ENCODE results near the gene KCNN1. TPM values are rescaled to one million over a fixed set of nuclear protein-coding genes. Genes with fewer than 3 reads are reported as not detected.

Gene KCNN1
- total and polyA plus RNA-seq, 2 of the 13 experiments (the other 11 are each of a cell fraction or from before 2014, with no cell fraction given), result 0.04 TPM; not detected in 1

DNA sequence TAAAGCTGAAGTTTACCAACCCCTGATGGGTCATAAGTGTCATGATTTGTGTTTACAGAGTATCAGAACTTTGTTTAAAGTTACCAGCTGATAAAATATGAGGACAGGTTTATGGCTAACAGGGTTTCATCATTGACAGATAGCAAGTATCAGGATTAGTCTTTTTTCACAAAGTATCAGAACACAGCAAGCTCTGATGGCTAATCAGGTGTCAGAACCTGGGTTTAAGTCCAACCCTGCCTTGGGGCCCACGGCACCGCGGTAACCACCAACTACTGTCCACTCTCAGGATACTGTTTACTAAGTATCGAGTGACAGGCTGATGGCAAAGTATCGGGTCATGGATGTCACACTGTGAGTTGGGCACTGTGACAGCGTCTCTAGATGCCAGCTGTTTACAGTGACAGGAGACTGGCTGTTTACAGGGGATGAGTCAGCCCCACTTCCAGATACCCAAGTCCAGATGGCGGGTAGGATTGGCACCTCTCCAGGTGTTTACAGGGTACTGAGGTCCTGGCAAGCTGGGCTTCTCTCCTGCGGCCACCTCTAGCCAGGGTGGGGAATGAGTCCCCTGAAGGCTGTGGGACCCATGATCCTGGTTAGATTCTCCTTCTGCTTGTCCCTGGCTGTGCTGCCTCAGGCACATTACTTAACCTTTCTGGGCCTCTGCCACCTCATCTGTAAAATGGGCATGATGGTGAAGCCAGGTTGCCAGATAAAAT lies 62.9 kb downstream of the KCNN1 start (continued):
- TF ChIP-seq ZNF441 (CRISPR knock-in tag; IDR thresholded peaks at IDR 0.05; ENCODE audit: borderline replicate concordance), result no peak
- TF ChIP-seq, protein P1, sequence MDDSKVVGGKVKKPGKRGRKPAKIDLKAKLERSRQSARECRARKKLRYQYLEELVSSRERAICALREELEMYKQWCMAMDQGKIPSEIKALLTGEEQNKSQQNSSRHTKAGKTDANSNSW (CRISPR knock-in tag; IDR thresholded peaks at IDR 0.05; ENCODE audit: borderline replicate concordance), result no peak
- no peak for TF ChIP-seq ZNF337 (CRISPR knock-in tag; IDR thresholded peaks at IDR 0.05; ENCODE audit: borderline replicate concordance, low read depth)
- TF ChIP-seq CENPT (CRISPR knock-in tag; IDR thresholded peaks at IDR 0.05; ENCODE audit: low read depth), result no peak
- no peak for TF ChIP-seq ZKSCAN5 (CRISPR knock-in tag; IDR thresholded peaks at IDR 0.05)
- no peak for TF ChIP-seq ZNF264 (CRISPR knock-in tag; IDR thresholded peaks at IDR 0.05)
- TF ChIP-seq ZBTB42 (CRISPR knock-in tag; IDR thresholded peaks at IDR 0.05), result no peak
- TF ChIP-seq ZNF7 (CRISPR knock-in tag; IDR thresholded peaks at IDR 0.05), result no peak
- TF ChIP-seq ZNF839 (CRISPR knock-in tag; IDR thresholded peaks at IDR 0.05; ENCODE audit: borderline replicate concordance), result no peak
- no peak for TF ChIP-seq ZNF432 (CRISPR knock-in tag; IDR thresholded peaks at IDR 0.05; ENCODE audit: borderline replicate concordance)
- peak; percentile 96 for TF ChIP-seq SIX1 (CRISPR knock-in tag; IDR thresholded peaks at IDR 0.05; ENCODE audit: borderline replicate concordance)
- TF ChIP-seq RFX1 (IDR thresholded peaks at IDR 0.05), result no peak
- TF ChIP-seq SP4 (CRISPR knock-in tag; IDR thresholded peaks at IDR 0.05), result no peak
- TF ChIP-seq ZFP82 (CRISPR knock-in tag; IDR thresholded peaks at IDR 0.05; ENCODE audit: borderline replicate concordance), result no peak
- 0 out of 2 replicates have a peak, but pooled peaks have one; percentile 34 for TF ChIP-seq NCOA2 (CRISPR knock-in tag; IDR thresholded peaks at IDR 0.05)
- TF ChIP-seq ZNF44 (CRISPR knock-in tag; IDR thresholded peaks at IDR 0.05), result no peak
- no peak for TF ChIP-seq ZNF777 (CRISPR knock-in tag; IDR thresholded peaks at IDR 0.05)
- TF ChIP-seq, protein P2, sequence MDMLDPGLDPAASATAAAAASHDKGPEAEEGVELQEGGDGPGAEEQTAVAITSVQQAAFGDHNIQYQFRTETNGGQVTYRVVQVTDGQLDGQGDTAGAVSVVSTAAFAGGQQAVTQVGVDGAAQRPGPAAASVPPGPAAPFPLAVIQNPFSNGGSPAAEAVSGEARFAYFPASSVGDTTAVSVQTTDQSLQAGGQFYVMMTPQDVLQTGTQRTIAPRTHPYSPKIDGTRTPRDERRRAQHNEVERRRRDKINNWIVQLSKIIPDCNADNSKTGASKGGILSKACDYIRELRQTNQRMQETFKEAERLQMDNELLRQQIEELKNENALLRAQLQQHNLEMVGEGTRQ (IDR thresholded peaks at IDR 0.05; ENCODE audit: low read depth, low read length), result no peak
- TF ChIP-seq, protein P2 (CRISPR knock-in tag; IDR thresholded peaks at IDR 0.05; ENCODE audit: borderline replicate concordance), result no peak
- peak; percentile 82; the same call in 1 of the 2 replicates for TF ChIP-seq ZNF362 (CRISPR knock-in tag; IDR thresholded peaks at IDR 0.05; ENCODE audit: borderline replicate concordance)
- TF ChIP-seq CREM (IDR thresholded peaks at IDR 0.05), result peak; percentile 37
- TF ChIP-seq CREM (CRISPR knock-in tag; IDR thresholded peaks at IDR 0.05), result no peak
- TF ChIP-seq, protein P3, sequence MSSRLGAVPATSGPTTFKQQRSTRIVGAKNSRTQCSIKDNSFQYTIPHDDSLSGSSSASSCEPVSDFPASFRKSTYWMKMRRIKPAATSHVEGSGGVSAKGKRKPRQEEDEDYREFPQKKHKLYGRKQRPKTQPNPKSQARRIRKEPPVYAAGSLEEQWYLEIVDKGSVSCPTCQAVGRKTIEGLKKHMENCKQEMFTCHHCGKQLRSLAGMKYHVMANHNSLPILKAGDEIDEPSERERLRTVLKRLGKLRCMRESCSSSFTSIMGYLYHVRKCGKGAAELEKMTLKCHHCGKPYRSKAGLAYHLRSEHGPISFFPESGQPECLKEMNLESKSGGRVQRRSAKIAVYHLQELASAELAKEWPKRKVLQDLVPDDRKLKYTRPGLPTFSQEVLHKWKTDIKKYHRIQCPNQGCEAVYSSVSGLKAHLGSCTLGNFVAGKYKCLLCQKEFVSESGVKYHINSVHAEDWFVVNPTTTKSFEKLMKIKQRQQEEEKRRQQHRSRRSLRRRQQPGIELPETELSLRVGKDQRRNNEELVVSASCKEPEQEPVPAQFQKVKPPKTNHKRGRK (CRISPR knock-in tag; IDR thresholded peaks at IDR 0.05), result no peak
- TF ChIP-seq ZGPAT (CRISPR knock-in tag; IDR thresholded peaks at IDR 0.05), result no peak; the same call in none of the 2 replicates
- TF ChIP-seq ZSCAN12 (CRISPR knock-in tag; IDR thresholded peaks at IDR 0.05), result no peak
